NCI-H2107 treated with DMSO at 0.1 percent for 48 hours (cell line): ENCODE results near the gene PROX1.

Experiments
- DNase-seq: peaks from one replicate; lab custom pipeline; 2025; ENCODE audit not compliant: unreplicated experiment; lab: John Stamatoyannopoulos, UW

PROX1 gene

DNA sequence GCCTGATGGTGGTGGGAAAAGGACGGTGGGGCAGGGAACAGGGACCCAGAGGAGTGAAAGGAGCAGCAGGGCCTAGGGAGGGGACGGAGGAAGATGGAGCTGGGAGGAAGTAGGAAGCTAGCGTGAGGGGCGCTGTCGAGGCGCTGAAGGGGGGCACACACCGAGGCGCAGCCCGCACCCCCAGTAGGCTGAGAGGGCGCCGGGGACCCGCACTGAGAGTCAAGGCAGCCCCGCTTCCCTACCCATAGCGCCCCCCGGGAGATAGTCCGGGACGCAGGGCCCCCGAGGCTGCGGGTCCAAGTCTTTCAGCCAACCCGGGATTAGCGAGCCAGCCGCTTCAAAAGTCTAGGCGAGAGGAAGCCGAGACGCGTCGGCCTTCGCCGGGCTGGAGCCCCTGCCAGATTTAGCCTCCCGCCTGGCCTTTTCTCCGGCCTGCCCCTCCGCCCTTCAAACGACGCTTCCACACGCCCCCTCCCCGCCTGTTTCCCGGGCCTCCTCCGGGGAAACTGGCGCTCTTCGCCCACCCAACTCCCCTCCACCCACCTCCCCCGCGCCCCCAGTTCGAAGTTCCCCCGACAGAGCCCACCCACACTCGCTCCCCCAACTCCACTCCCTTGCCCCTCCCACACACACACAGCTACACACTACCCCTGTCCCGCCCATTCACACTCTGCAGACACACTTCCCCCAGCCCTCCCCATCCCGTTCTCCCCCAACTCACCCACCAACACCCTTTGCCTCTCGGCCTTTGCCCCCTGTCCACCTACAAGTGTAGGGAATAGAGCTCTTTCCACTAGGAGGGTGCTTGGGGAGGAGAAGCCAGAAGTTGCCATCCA lies 7.8 kb upstream of the PROX1 start:
- no peak for DNase-seq

GRCh38 chr1:213980906-213981305 lies 6.9 kb upstream of the PROX1 start:
- no peak for DNase-seq

- no peak for DNase-seq
Measured at GRCh38 chr1:213982289-213982671, 5.5 kb upstream of the PROX1 start.

DNA sequence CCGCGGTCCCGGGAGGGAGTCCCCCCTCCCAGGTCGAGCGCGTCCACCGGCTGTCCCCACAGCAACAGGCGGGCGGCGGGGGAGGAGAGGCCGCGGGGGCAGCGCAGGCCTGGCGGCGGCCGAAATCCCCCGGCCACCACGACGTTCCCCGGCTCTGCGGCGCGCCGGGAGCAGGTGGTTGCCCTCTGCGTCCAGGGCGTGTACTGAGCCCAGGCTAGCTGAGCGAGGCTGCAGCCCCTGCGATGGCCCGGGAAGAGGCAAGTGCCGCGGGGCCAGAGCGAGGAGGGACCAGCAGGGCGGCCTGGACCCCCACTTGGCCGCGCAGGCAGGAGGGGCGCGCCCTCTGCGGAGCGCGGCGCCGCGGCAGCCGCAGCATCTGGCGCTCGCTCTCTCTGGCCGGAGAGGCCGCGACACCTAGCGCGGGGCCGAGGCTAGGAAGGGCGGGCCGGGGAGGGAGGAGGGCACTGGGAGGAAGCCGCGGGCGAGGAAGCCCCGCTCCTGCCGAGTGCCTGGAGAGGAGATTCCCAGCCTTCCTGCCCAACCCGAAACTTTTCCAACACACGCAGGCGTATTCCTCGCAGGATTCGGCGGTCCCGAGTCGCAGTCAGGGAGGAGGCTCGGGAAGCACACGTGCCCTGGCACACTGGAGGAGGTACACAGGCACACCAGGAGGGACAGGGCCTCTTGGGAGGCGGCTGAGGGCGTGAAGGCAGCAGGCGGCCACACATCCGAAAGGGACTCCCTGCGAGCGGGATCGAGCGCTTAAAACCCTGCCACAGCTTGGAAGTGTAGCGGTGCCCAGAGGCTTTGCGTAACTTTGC lies 4.9 kb upstream of the PROX1 start:
- peak; percentile 74 for DNase-seq

DNA sequence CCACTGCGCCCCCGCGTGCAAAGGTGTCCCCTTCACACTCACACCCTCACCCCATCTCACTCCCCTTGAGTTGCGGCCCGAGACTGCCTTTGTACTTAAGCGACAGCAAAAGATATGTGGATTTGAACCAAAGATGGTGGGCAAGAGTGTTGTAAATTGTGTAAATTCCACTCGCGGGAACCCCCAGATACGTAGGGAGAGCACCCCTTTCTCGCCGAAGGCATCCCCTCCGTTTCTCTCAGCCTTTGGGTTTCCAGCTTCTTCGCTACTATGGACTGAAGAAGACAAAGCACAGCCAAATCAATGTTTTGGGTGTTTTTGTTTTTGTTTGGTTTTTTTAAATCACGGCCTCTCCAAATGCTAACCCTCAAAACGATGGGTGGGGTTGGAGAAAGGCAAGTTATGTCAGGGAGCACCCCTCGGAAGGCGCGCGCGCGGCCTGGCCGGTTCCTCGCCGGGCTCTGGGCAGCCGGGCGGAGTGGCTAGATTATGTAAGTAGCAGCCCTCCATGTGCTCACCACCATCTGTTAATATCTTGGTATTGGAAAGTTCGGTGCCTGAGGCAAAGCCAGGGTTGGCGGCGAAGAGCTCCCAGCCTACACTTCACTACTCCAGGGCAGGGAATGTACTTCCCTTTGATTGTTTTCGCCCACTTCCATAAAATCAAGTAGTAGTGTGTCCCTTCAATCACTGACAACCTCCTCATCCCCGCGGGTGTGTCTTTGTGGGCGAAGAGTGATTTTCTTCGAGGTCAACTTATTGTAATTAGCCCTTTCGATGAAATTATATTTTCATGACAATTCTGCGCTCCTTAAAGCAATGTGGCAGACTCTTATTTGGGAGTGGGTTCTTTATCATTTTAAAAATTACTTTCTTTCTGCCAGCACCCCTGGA lies 4.0 kb upstream of the PROX1 start:
- DNase-seq: peak; percentile 75

DNA sequence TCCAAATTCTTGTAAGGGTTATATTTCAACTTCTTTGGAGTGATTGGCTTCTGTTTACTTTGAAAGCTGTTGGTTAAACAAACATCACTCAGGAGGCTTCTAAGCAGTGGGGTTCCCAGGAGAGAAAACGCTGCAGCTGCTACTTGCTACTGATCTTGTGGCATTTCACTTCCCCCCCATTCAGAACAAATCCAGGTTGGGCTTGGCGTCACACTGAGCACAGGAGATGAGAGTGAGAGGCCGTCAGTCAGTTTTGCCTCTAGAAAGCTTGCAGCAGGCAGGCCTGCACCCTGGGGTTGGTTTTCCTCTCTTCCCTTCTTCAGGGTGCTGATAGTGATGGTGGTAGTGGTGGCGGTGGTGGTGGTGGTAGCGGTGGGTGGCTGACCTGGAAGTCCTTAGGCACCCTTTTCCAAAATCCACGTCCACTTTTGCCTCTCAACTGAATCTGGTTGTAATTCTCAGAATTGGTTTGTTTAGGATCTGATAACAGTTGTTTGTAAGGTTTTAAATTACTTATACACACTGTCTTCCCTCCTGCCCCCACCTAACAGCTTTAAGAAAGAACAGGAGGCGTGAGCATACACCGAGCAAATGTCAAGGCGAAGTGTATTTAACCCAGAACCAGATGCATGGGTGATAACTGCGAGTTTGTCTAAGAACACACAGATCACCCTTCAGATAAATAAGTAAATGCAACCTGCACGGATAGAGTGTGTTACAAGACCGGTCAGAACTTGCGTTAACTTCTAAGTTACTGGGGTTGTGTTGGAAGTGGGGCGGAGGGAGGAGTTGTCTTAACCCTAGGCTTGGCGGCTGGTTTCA lies 3.2 kb upstream of the PROX1 start:
- peak; percentile 99 for DNase-seq

DNA sequence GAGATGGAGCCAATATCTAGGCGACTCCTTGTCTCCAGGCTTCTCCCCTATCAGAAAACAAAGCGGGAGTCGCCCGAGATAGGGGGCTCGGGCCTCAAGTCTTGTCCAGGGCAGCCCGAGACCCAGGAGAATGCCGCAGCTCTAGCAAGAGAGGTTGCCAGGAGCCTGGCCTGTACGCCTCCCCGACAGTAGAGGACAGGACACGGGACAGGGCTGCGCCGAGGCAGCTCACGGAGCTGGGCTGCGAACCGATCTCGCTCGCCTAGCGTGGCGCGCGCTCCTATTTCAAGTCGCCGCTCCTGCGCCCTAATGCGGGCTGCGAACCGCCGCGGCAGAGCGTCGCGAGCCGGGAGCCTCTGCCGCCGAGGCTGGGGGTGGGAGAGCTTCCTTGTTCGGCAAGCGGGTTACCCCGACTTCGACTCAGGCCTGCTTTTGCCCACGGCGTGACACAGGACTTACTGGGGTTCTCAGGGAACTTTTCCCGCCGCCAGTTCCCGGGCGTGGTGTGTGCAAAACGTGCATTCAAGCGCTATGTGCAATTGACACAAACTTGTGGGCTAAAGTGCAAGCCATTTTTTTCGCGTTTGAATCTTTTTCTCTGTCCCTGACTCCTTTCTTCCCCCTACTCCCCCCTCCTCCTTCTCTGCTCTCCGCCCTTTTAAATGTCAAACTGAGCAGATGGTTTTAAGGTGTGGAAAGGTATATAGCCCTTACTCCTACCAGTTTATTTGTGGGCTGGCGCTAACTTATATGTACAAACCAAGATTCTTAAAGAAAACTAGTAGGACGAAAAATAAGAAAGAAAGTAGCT lies 2.4 kb upstream of the PROX1 start:
- DNase-seq: no peak

DNA sequence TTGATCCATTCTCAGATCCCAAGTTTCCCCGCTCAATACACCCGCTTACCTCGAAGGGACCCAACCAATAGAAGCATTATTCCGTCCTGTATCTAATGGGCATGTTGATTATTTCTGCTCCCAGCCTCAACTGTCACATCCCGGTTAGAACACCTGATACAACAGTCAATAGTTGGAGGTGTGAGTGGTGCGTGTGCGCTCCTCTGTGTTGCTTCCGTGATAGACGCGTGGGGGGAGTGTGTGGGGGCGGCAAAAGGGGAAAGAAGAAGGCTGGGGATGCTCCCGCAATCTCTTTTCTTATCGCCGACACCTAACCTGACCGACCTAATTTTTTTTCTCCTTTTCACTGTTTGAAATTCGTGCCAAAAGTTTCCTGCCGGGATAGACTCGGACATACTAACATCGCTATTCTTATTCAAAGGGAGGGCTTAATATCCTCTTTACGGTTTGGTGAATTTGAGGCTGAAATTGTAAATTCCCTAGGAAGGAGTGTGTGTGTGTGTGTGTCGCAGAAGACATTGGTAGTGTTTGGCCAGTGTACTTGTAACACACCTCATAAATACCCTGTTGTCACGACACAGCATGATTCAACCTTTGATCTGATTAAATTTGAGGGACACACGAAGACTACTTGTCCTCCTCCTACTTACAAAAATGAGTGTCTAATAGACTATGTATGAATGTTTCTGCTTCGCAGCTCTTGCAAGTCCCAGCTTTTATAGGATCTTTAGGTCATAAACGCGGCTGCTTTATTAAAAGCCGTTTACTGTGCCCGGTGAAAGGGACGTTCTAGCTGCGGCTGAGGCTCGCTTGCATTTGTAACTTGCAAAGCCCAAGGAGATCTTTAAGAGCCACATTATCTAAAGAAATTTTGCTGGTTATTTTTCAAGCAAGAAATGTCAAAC lies 1.5 kb upstream of the PROX1 start:
- no peak for DNase-seq

DNA sequence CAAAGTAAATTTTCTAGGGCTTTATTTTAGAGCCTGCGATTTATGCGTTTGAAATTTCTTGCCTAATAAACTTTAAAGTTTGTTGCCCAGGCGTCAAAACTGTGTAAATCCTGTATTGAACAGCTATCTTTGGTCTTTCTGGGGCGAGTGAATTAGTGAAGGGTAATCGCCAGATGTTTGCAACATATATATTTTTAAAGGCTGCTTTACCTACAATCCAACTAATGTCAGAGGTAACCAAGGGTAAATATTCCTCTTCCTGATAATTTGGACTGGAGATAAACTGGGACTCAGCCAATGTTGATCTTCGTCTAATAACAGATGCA lies 885 bp upstream of the PROX1 start:
- DNase-seq: no peak

GRCh38 chr1:213987422-213987926 lies 299 bp upstream of the PROX1 start:
- peak; percentile 65 for DNase-seq

DNA sequence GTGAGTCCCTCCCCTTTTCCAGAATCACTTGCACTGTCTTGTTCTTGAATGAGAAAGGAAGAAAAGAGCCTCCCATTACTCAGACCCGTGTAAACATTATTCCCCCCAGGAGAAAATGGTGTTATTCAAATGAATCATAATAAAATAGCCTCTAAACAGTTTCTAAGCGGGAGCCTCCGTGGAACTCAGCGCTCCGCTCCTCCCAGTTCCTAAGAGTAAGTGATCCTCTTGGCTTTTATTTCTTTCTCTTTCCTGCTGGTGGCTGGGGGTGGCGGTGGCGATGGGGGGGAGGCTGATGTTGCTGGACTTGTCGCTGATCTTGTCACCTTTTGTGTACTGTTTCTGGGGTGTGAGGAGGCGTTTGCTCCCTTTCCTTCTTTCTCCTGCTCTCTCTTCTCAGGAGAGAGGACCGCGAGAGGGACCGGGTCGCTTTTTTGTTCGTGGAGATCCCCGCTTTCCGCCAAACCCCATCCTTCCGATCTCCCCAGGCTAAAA lies 781 bp downstream of the PROX1 start:
- peak; percentile 95 for DNase-seq

- peak; percentile 90 for DNase-seq
Measured at GRCh38 chr1:213989002-213989855, 1.5 kb downstream of the PROX1 start.

- DNase-seq: no peak
Measured at GRCh38 chr1:213993929-213994328, 6.2 kb downstream of the PROX1 start.

DNA sequence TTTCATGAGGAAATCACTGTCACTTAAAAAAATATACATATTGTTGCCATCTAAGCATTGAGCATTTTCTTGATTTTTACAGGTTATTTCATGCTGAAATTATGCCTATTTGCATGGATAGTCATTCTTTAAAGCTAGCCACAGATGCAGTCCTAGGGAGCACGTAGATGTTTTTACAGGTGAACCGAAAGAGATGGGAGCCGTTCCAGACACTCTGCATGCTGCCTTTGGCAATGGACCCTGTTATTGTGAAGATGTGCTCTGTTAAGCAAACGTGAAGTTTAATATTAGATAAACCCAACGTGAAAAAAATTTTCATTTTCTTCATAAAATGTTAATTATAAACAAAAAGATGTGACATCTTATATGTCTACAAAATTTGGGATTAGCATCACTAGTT lies 7.1 kb downstream of the PROX1 start:
- DNase-seq: no peak

GRCh38 chr1:213995603-213996002 lies 7.8 kb downstream of the PROX1 start:
- no peak for DNase-seq

GRCh38 chr1:213996320-213997037 lies 8.7 kb downstream of the PROX1 start:
- no peak for DNase-seq
